SU-DHL-6 (cell line): ENCODE results near the gene SLC35F1.

Source experiments
- H2AFZ ChIP-seq: fragments of 200-600 bp; sonication (generic); 2 replicates; pipeline ENCODE4 v1.6.1; 2014; ENCODE audit warnings: low read depth, mild to moderate bottlenecking, moderate library complexity, mixed read lengths, antibody characterized with exemption, low read length; ENCODE audit not compliant: severe bottlenecking
- H3F3A ChIP-seq: fragments of 200-600 bp; shearing (Covaris generic); 2 replicates; pipeline ENCODE4 v1.6.0; 2016; ENCODE audit warnings: antibody characterized with exemption, mild to moderate bottlenecking; ENCODE audit not compliant: insufficient read depth
- H3K27ac ChIP-seq: fragments of 200-600 bp; sonication (generic); 2 replicates; pipeline ENCODE4 v1.5.1; 2016; ENCODE audit warnings: low read depth, mild to moderate bottlenecking, low read length, moderate library complexity, mixed read lengths
- H3K27me3 ChIP-seq: fragments of 200-600 bp; sonication (generic), shearing (Covaris generic); 2 replicates; pipeline ENCODE4 v1.6.0; 2014; ENCODE audit warnings: mild to moderate bottlenecking, low read length
- H3K36me3 ChIP-seq: fragments of 200-600 bp; sonication (generic); 2 replicates; pipeline ENCODE4 v1.6.1; 2014; ENCODE audit warnings: mild to moderate bottlenecking, low read length, mixed read lengths
- H3K4me2 ChIP-seq: fragments of 300-600, 200-600 bp; shearing (Covaris generic), sonication (generic); 2 replicates; pipeline ENCODE4 v1.6.0; 2014; ENCODE audit warnings: low read length, low read depth, mild to moderate bottlenecking; ENCODE audit not compliant: poor library complexity, severe bottlenecking
- H3K4me3 ChIP-seq: fragments of 200-600 bp; sonication (generic); 2 replicates; pipeline ENCODE4 v1.5.1; 2014; ENCODE audit warnings: antibody characterized with exemption, low read length, mild to moderate bottlenecking, mixed read lengths; ENCODE audit not compliant: insufficient read depth, poor library complexity, severe bottlenecking
- H3K79me2 ChIP-seq: fragments of 200-600 bp; sonication (generic); 2 replicates; pipeline ENCODE4 v1.6.1; 2014; ENCODE audit warnings: mild to moderate bottlenecking, low read length, moderate library complexity; ENCODE audit not compliant: insufficient read depth
- H3K9ac ChIP-seq: fragments of 200-600 bp; sonication (generic); 2 replicates; pipeline ENCODE4 v1.7.0; 2014; ENCODE audit warnings: mild to moderate bottlenecking, low read length
- H3K9me2 ChIP-seq: fragments of 200-600 bp; sonication (generic); replicated peaks from 2 replicates; pipeline ENCODE4 v1.6.1; 2014; ENCODE audit warnings: low read length; ENCODE audit not compliant: insufficient read depth
- H3K9me3 ChIP-seq: fragments of 200-600 bp; sonication (generic); 2 replicates; pipeline ENCODE4 v1.6.1; 2014; ENCODE audit warnings: low read length, mixed read lengths; ENCODE audit not compliant: insufficient read depth
- H4K20me1 ChIP-seq: fragments of 200-600 bp; sonication (generic); 2 replicates; pipeline ENCODE4 v1.6.1; 2014; ENCODE audit warnings: low read depth, mild to moderate bottlenecking, antibody characterized with exemption, low read length, moderate library complexity, mixed read lengths
- EZH2phosphoT487 ChIP-seq: fragments of 200-600 bp; sonication (generic), shearing (Covaris generic); conservative IDR thresholded peaks from 2 replicates; pipeline ENCODE4 v1.6.1; 2018; ENCODE audit warnings: mild to moderate bottlenecking, antibody characterized with exemption, low read length, moderate library complexity, mixed read lengths
- TF ChIP-seq, protein P1 (sequence below): fragments of 200-600 bp; sonication (generic); IDR thresholded peaks from one replicate; pipeline ENCODE4 v1.5.1; 2017; ENCODE audit warnings: antibody characterized with exemption, mild to moderate bottlenecking, low read length, moderate library complexity; ENCODE audit not compliant: insufficient read depth, poor library complexity, severe bottlenecking

Gene SLC35F1

GRCh38 chr6:117870486-117871242 lies 36.4 kb upstream of the SLC35F1 start:
- no peaks in the 10 kb centered on the region for H3K9me3 ChIP-seq
- H4K20me1 ChIP-seq = no peaks in the 10 kb centered on the region
- H3K9me2 ChIP-seq = no peaks in the 10 kb centered on the region
- H3K4me2 ChIP-seq = no peak overlapping the region
- no peak overlapping the region for H2AFZ ChIP-seq
- no peak overlapping the region for H3K4me3 ChIP-seq
- no peak overlapping the region for H3K27ac ChIP-seq
- TF ChIP-seq, protein P1, sequence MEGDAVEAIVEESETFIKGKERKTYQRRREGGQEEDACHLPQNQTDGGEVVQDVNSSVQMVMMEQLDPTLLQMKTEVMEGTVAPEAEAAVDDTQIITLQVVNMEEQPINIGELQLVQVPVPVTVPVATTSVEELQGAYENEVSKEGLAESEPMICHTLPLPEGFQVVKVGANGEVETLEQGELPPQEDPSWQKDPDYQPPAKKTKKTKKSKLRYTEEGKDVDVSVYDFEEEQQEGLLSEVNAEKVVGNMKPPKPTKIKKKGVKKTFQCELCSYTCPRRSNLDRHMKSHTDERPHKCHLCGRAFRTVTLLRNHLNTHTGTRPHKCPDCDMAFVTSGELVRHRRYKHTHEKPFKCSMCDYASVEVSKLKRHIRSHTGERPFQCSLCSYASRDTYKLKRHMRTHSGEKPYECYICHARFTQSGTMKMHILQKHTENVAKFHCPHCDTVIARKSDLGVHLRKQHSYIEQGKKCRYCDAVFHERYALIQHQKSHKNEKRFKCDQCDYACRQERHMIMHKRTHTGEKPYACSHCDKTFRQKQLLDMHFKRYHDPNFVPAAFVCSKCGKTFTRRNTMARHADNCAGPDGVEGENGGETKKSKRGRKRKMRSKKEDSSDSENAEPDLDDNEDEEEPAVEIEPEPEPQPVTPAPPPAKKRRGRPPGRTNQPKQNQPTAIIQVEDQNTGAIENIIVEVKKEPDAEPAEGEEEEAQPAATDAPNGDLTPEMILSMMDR = no peak
- TF ChIP-seq EZH2phosphoT487 = no peak
- no peaks in the 10 kb centered on the region for H3K79me2 ChIP-seq
- no peaks in the 10 kb centered on the region for H3K36me3 ChIP-seq
- no peaks in the 10 kb centered on the region for H3F3A ChIP-seq
- H3K9ac ChIP-seq = no peak overlapping the region
- no peaks in the 10 kb centered on the region for H3K27me3 ChIP-seq

DNA sequence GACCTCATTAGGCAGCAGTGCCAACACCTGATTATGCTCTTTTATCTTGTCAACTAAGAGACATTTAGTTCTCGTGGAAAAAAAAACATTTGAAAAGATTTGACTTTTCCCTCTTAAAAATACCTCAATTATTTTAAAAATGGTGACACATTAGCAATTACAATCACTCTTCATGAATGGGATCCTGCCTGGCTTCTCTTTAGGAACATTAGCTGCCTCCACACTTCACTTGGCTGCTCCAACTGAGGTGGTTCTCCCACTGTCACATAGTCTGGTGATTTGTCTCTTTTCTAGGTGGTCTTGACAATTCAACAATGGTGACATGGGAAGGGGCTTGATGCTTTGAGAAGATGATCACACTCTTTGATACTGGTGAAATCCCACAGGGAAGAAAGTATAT lies 26.2 kb upstream of the SLC35F1 start:
- no peak overlapping the region for H3K27ac ChIP-seq
- no peaks in the 10 kb centered on the region for H3K9me3 ChIP-seq
- H3K27me3 ChIP-seq = no peaks in the 10 kb centered on the region
- H3K9me2 ChIP-seq = no peaks in the 10 kb centered on the region
- H3K4me3 ChIP-seq = no peak overlapping the region
- H3F3A ChIP-seq = no peaks in the 10 kb centered on the region
- TF ChIP-seq, protein P1 = no peak
- no peak for TF ChIP-seq EZH2phosphoT487
- H2AFZ ChIP-seq = no peak overlapping the region
- no peak overlapping the region for H3K9ac ChIP-seq
- no peaks in the 10 kb centered on the region for H4K20me1 ChIP-seq
- no peak overlapping the region for H3K4me2 ChIP-seq
- no peaks in the 10 kb centered on the region for H3K79me2 ChIP-seq
- no peaks in the 10 kb centered on the region for H3K36me3 ChIP-seq

- no peak overlapping the region for H2AFZ ChIP-seq
- no peaks in the 10 kb centered on the region for H3K36me3 ChIP-seq
- H3K9me3 ChIP-seq = no peaks in the 10 kb centered on the region
- no peaks in the 10 kb centered on the region for H4K20me1 ChIP-seq
- no peak overlapping the region for H3K4me3 ChIP-seq
- H3K4me2 ChIP-seq = no peak overlapping the region
- 0 out of 2 replicates have a peak, but pooled peaks cover 3% of the 10 kb centered on the region for H3K27me3 ChIP-seq
- H3K79me2 ChIP-seq = no peaks in the 10 kb centered on the region
- TF ChIP-seq, protein P1 = no peak
- no peak for TF ChIP-seq EZH2phosphoT487
- H3K27ac ChIP-seq = no peak overlapping the region
- H3K9ac ChIP-seq = no peak overlapping the region
- no peaks in the 10 kb centered on the region for H3K9me2 ChIP-seq
- H3F3A ChIP-seq = no peaks in the 10 kb centered on the region
These were observed 16.9 kb upstream of the SLC35F1 start for GRCh38 chr6:117890172-117890571.
